ENCODE data around the gene DTX4.
"Not testable (repeated sequence)": the region's sequence is repeated elsewhere in the genome, so short reads cannot be mapped to it uniquely, and the experiment has no call there.

DTX4 gene

GRCh38 chr11:59171508-59172322 lies at the start of gene DTX4:
Gene DTX4 (plus strand): TSS chr11:59172132. CDS start chr11:59172596, 464 bp downstream.
- DNase-seq, result peak; percentile 8

- DNase-seq, result no peak
Observed at GRCh38 chr11:59135648-59136461, 36.1 kb upstream of the DTX4 start.

- not testable (repeated sequence) for DNase-seq
Observed at GRCh38 chr11:59136551-59136950, 35.4 kb upstream of the DTX4 start.

GRCh38 chr11:59137190-59137589 lies 34.7 kb upstream of the DTX4 start:
- DNase-seq, result no peak

GRCh38 chr11:59138643-59139042 lies 33.3 kb upstream of the DTX4 start:
- no peak for DNase-seq

- no peak for DNase-seq
Observed at GRCh38 chr11:59141191-59141590, 30.7 kb upstream of the DTX4 start.

- no peak for DNase-seq
Observed at GRCh38 chr11:59141673-59142460, 30.1 kb upstream of the DTX4 start.

GRCh38 chr11:59142530-59143507 lies 29.1 kb upstream of the DTX4 start, which contains the start of gene FAM111A:
Gene FAM111A (plus strand): TSS chr11:59142856. CDS start chr11:59148873, 6,017 bp downstream.
- no peak for DNase-seq

GRCh38 chr11:59144096-59144495 lies 27.8 kb upstream of the DTX4 start:
- no peak for DNase-seq

- DNase-seq, result no peak
Observed at GRCh38 chr11:59144579-59145345, 27.2 kb upstream of the DTX4 start.

- no peak for DNase-seq
Observed at GRCh38 chr11:59145534-59145933, 26.4 kb upstream of the DTX4 start.

GRCh38 chr11:59151761-59152160 lies 20.2 kb upstream of the DTX4 start:
- no peak for DNase-seq

- no peak for DNase-seq
Observed at GRCh38 chr11:59152312-59152951, 19.5 kb upstream of the DTX4 start.

GRCh38 chr11:59154610-59155009 lies 17.3 kb upstream of the DTX4 start:
- no peak for DNase-seq

- DNase-seq, result no peak
Observed at GRCh38 chr11:59157433-59157832, 14.5 kb upstream of the DTX4 start.

GRCh38 chr11:59158206-59159068 lies 13.5 kb upstream of the DTX4 start:
- DNase-seq, result peak; percentile 30

- DNase-seq, result no peak
Observed at GRCh38 chr11:59164028-59164427, 7.9 kb upstream of the DTX4 start.

- no peak for DNase-seq
Observed at GRCh38 chr11:59172345-59173079, 580 bp downstream of the DTX4 start.

All from NCI-H524 treated with DMSO at 0.1 percent for 48 hours (cell line).